NCI-H2107 treated with DMSO at 0.1 percent for 48 hours (cell line): ENCODE results near the gene ZNF365.
"Not testable (repeated sequence)": the region's sequence is repeated elsewhere in the genome, so short reads cannot be mapped to it uniquely, and the experiment has no call there.

Experiments
- DNase-seq: peaks from one replicate; lab custom pipeline; 2025; ENCODE audit not compliant: unreplicated experiment; lab: John Stamatoyannopoulos, UW

The ZNF365 gene

DNA sequence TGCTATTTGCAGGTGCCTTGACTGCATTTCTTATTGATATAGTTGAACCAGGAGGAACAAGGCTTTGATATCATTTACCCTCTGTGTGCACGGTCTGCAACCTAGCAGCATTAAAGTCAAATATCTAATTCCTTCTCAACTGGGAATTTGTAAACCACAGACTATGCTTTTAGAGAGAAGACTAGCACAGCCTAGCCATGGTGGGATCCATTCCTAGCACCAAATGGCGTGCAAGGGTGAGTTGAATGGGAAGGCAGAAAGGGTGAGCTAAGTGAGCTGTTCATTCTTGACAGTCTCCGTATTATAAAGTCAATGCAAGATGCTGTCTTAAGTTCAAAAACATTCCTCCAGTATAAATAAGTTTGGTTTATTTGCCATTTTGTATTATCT is 2.9 kb downstream of the ZNF365 start:
- DNase-seq, result no peak

DNA sequence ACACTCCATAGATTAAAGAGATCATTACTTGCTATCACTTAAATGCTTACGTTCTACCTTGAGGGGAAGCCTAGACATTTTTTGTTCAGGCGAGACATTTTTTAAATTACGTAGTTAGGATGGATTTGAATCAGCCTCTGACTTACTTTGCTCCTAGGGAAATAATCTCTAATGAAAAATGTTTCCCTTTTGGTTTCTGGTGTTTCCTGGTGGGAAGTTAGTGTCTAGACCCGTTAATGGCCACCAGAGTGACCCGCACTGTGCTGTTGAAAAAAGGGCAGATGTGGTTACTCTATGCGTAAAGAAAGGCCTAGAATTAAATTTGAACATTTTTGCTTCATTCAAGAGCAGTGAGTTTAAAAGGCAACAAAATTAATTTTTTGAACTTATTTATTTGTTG is 3.8 kb downstream of the ZNF365 start:
- DNase-seq, result no peak

DNA sequence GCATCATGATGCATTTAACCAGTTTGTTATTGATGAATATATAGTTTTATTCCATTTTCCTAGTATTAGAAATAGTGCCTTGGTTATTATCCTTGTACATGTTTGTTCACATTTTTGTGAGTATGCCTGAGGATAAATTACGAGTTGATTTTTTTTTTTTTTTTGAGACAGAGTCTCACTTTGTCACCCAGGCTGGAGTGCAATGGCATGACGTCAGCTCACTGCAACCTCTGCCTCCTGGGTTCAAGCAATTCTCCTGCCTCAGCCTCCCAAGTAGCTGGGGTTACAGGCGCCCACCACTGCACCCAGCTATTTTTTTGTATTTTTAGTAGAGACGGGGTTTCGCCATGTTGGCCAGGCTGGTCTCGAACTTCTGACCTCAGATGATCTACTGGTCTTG is 4.7 kb downstream of the ZNF365 start:
- not testable (repeated sequence) for DNase-seq

DNA sequence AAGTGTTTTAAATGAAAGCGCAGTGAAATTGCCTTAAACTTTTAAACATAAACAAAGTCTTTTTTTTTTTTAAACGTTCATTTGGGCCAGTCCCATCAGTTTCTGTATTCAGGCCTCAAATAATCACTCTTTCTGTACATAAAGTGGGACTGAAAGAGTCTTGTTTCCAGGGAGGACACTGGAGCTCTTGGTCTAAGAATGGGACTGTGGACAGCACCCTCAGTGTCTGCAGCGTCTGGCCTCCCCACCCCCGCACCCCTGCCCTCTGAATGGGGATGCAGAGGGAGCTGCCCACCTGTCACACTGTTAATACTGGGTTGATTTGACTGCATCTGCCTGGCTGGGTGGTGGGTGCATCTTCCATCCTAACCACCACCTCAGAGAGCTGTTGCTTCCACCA is 5.2 kb downstream of the ZNF365 start:
- DNase-seq, result no peak

DNA sequence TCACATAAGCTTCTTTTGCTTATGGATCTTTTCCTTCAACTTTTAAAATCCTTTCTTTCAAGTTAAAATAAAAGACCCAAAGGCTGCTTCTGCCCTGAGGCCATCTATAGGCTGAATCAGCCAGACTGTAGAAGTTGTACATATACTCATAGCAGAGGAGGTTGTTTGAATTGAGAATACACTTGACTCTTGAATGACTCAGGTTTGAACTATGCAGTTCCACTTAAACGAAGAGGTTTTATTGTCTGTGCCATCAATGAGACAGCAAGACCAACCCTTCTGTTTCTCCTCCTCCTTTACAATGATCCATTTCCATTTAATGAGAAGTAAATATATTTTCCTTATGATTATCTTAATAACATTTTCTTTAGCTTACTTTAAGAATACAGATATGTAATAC is 5.8 kb downstream of the ZNF365 start:
- no peak for DNase-seq

DNA sequence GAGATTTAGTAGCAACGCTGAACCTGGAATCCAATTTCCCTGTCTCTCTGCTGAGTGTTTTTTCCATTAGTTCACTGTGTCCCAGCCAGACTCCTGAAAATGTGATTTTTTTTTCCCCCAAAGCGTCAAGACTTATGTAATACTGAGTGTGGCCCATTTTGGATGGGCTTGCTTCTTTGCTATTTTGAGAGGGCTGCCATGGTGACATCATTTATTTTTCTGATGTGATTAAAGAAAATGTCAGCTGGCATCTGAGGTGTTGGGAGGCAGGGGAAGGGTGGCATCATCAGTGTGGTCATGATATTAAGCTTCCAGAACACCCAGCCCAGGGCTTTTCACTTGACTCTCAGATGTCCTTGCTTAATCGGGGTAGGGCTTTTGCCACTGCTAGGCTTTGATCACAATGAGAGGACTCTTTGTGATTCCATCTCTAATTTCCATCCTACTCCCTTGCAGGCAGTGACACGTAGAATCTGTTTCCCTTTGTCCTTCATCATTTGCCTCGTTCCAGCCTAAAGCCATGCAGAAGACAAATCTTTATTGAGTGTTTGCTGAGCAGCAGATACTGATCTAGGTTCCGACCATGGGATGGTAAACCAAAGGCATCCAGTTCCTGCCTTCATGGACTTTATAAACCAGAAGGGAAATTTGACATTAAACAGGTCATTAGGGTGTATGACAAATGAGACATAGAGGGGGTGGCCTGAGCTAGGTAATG is 7.4 kb downstream of the ZNF365 start:
- DNase-seq, result no peak

DNA sequence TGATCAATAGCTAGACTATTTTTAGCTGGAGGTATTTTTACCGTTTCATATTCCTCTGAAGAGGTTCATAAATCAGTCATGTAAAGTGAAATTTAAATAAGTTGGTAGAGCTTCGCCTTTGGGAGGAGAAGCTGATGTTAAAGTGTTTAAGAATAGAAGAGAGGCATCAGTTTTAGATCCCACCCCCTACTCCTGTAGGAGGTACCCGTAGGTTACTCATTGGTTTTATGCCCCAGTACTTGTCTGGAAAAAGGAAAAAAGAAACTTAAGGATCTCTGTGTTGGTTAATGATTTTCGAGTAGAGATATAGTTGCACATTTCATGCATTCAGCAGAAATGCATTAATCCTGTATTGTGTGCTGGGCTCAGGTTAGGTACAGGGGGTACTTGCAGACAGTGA is 8.7 kb downstream of the ZNF365 start:
- DNase-seq, result no peak

DNA sequence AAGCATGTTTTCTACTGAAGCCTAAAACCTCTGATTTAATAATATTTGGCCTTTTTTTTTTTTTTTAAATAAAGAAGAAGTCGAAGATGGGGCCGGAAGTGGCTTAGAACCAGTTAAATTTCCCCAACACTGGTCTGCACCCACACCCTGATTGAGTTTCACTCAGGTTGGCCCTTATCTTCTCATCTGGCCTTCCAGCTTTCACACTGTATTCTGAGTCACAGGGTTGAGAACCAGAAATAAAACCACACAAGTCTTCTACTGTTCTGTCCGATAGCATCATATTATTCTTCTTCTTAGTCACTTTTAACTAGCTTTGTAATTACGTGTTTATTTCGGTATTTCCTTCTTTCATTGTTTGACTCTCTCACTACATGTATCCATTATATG is 9.9 kb downstream of the ZNF365 start:
- no peak for DNase-seq

DNA sequence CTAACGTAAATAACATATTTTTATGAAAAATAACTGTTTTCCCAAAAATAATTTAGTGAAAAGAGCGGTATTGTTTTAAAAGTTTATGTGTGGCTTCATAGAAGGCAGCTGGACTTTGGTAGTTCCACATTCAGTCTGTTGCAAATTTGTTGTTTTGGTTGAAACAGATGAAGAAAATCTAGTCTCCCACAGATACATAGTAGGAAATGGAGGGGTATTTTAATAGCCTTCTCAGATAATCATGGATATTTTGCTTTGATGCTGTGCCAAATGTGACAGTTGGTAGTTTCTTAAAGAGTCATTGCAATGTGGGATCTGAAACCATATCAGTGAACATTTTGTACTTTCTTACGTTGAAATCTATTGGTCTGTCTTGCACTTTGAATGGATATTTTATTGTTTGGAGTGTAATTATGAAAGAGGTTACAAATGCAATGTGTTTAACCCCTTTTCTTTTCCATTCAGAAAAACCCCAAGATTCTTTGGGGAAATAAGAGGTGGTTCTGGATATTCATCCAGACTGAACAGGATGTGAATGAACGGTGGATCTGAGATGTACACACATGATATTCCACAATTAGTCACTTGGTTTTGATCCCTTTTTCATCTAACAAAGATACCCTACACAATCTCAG is 10.4 kb downstream of the ZNF365 start:
- no peak for DNase-seq

DNA sequence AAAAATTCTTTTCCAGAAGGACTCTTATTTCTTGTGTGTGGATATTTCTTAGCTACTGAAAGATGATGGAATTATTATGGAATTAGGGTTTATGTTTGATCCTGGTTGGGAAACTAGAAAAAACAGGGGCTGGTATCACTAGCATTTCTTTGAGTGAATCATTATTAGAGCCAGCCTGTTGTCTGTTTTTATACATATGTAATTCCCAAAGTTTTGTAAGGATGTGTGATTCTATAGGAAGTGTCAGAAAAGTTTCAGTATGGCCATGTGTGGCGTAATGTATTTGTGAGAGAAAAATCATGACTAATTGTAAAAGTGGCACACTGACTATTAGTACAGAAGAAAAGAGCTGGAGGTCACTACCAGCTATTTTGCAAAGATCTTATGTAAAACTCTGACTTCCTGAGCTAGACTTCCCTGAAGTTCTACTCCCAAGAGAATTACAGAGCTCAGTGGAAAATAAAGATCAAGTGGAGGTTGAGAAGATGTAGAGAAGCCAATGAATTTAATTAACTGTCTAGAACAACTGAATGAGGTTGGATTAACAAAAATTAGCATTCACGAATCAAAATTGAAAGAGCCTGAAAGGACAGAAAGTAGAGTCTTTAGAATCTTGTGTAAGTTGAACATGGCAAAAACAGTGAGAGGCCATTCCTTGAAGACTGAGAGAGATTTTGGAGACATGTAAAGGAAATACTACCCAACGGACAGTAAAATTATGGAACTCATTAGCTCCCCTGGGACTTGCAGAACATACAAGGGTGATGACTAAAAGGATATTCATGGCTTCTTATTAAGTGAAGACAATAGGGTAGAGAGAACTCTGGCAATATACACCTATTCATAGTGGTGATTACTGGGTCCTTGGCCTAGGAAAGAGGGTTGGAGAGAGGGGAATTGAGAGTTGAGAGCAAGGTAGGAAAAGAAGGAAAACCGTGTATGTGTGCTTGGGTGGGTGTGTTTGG is 12.5 kb downstream of the ZNF365 start:
- no peak for DNase-seq

DNA sequence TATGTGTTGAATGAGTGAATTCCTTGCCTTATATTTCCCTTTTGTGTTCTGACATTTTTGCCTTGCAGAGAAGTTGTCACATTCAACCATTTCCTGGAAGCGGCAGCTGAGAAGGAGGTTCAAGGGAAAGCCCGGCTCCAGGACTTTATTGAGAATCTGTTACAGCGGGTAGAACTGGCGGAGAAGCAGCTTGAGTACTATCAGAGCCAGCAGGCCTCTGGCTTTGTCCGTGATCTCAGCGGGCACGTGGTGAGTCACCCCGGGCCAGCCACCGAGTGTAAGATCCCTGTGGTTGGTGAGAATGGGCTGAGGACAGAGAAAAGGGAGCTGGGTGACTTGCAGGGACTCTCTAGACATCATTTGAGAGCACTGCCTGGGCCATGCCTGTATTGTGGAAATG is 14.2 kb downstream of the ZNF365 start:
- no peak for DNase-seq

DNA sequence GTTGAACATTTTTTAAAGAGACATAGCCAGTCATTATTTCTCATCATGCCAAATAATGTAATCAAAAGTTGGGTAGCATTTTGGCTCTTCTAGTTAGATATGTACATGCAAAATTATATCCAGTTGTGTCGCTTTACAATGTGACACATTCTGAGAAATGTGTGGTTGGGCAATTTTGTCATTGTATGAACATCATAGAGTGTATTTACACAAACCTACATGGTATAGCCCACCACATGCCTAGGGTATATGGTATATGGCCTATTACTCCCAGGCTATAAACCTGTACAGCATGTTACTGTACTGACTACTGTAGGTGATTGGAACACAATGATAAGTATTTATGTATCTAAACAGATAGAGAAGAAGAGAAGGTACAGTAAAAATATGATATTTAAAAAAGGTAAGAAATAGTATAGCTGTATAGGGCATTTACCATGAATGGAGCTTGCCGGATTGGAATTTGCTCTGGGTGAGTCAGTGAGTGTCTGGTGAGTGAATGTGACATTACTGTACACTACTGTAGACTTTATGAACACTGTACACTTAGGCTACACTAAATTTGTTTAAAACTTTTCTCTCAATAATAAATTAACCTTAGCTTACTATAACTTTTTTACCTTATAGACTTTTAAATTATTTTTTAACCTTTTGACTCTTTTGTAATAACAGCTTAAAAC is 16.5 kb downstream of the ZNF365 start:
- DNase-seq, result no peak

DNA sequence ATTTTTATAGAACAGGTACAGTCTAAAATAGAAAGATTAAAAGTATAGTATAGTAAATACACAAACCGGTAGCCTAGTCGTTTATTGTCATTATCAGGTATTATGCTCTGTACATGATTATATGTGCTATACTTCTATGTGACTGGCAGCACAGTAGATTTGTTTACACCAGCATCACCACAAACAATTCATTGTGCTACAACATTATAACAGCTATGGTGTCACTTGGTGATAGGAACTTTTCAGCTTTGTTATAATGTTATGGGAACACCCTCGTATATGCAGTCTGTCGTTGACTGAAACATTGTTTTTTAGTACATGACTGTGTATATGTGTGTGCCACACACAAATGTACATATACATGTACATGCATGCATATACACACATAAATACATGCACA is 19.1 kb downstream of the ZNF365 start:
- no peak for DNase-seq

DNA sequence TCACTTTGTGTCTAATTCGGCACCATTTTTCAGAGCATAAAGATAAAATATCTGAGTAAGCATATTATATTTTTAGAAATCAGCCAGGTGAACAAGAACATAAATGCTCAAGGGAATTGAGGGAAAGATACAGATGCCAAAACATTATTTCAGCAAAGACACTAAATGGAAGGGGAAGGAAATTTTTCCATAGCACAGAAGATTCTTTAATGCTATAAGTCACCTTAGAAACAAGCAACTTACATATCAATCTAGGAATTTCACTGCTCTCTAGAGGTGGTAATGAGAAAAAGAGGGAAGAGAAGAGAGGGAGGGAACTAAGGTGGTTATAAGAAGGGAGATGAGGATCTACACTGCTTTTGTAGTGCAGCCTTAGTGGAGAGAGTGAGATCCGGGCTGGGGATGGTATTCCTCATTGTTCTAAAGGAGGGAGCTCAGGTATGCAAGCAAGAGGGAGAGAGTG is 20.4 kb downstream of the ZNF365 start:
- DNase-seq, result no peak

DNA sequence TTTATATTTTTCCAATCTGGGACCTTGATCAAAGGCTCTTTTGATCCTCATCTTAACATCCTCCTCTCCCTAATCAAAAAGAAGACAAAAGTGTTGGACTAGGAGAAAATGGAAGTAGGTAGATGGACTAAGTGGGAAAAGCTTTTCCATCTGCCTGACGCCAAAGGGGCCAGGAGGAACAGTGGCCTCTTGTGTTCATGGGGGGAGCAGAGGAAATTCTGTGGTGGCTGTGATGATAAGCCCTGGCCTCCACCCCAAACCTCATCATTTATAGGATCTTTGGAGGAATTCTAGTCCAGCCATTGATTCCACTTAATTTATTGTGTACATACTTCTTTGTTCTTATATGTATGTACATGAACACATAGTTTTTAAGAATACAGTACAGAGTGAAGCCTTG is 21.7 kb downstream of the ZNF365 start:
- no peak for DNase-seq

DNA sequence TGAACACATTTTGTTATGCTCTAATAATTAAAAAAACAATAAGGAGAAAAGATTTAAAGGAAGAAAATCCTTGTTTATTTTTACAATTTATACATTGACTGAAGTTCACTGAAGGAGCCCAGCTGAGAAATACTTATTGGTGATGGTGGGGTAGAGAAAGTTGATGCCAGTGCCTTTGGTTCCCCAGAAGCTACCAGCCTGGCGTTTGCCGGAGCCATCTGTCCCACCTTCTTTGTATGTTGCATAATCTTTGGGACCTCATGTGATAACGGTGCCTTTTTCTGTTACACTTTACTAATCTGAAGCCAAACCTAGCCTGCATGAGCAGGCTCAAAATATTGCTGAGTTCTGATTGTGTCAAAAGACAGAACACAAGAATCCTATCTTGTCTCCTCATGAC is 22.7 kb downstream of the ZNF365 start:
- no peak for DNase-seq

DNA sequence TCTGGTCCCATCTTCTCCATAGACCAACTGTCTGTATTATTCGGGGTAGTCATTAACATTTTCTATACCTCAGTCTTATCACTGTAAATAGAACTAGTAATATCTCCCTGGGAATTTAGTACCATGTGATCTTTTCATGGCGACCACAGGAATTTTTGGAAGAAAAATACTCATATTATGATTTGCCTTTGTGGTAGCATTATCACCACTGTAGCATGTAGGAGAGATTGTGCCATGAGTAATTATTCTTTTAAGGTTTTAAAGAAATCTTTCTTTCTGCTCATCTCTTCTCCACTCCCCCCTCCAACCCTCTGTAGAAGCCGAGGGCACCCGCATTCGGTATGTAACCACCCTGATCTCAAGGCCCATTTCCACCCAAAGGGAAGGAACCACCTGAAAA is 25.0 kb downstream of the ZNF365 start:
- no peak for DNase-seq

DNA sequence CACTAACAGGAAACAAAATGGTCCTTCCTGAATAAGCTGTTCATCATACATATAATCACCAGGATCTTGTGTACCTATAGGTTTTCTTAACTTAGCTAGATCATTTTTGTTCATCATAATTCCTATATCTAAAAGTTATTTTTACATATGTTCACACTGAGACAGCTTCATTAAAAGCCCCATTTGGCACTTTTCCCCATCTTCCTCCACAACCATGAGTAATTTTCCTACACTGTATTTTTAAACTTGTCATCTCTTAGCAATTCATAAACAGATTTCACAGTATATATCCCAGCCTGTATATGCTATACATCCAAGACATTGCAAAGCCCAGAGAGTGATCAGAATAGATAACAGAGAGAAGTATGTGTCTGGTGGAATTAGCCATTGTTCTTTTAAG is 28.3 kb downstream of the ZNF365 start:
- no peak for DNase-seq

DNA sequence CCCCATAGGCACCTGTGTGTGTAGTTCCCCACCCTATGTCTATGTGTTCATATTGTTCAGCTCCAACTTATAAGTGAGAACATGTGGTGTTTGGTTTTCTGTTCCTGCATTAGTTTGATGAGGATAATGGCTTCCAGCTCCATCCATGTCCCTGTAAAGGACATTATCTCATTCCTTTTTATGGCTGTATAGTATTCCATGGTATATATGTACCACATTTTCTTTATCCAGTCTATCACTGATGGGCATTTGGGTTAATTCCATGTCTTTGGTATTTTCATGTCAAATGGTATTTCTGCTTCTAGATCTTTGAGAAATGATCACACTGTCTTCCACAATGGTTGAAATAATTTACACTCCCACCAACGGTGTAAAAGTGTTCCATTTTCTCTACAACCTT is 36.4 kb downstream of the ZNF365 start:
- DNase-seq, result not testable (repeated sequence)

DNA sequence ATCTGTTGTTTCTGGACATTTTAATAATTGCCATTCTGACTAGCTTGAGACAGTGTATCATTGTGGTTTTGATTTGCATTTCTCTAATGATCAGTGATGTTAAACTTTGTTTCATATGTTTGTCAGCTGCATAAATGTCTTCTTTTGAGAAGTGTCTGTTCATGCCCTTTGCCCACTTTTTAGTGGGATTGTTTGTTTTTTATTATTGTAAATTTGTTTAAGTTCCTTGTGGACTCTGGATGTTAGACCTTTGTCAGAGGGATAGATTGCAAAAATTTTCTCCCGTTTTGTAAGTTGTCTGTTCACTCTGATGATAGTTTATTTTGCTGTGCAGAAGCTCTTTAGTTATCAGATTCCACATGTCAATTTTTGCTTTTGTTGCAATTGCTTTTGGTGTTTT is 36.8 kb downstream of the ZNF365 start:
- DNase-seq, result not testable (repeated sequence)

DNA sequence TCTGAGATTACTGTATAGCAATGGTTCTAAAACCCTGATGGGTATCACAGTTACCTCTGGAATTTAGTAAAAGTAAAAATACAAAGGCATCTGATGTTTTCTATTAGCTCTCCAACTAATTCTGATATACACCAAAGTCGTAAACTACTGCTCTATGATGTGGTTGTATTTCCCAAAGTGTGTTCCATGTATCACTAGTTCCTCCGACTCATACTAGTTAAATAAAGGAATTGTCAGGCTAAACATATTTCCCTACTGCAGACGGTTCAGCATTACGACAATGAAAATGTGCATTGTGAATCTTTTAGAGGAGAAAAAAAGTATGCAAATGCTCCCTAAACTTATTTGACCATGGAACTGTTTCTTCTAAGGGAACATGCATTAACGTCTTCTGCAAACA is 38.9 kb downstream of the ZNF365 start:
- no peak for DNase-seq
